Activated CD4-positive, alpha-beta T cell treated with anti-CD3 and anti-CD28 coated beads for 1 hour (primary cell): ENCODE data around the gene MAN1C1.

ENCODE experiments used
- DNase-seq: peaks from one replicate; pipeline ENCODE4 v3.0.0-alpha.2; 2020

Gene MAN1C1

GRCh38 chr1:25700144-25700523, 83.5 kb downstream of the MAN1C1 start:
- no peak for DNase-seq

- no peak for DNase-seq
Measured at GRCh38 chr1:25700626-25701025, 84.0 kb downstream of the MAN1C1 start.

GRCh38 chr1:25701030-25701785, 84.6 kb downstream of the MAN1C1 start:
- no peak for DNase-seq

DNA sequence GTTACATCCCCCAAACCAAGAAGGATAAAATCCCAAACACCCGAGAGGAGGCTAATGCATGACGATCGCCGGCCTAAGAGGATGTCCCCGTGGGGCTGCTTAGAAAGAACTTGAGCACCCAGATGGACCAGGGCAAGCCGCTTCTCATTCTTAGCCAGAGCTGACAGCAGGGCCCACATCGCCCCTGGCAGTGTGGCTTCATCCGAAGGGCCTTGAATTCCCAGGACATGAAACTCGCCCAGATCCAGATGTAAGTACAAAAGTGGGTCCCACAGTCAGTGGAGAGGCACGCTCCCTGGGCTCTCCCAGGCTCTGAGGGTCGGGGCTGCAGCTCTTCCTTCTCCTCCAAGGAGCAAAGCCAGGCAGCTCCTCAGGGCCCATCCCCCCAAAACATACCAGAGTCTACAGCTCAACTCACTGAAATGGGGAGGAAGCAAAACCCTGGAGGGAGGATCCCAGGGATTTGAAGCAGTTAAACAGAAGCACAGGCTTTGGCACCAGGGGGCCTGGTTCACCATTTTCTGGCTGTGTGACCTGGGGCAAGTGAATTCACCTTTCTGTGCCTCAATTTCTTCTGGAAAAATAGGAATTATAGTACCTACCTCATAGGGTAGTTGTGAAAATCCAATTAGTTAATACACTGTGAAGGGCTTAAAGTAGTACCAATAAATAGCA, 85.6 kb downstream of the MAN1C1 start:
- DNase-seq = no peak

DNA sequence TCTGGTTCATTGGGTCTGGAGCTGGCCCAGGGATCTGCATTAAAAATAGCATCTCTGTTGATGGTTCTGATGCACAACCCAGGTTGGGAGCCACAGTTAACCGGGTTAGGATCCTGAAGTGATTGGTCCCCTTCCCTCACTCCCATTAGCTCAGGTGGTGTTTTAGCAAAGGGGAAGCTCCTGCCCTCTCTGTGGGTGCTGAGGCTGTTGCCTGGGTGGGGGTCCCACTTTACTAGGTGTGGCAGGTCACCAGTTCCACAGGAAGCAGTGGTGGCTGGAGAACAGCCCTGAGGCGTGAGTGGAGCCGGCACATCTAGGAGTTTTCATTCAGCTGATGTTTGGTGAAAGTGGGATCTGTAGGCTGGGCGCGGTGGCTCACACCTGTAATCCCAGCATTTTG, 86.5 kb downstream of the MAN1C1 start:
- DNase-seq = no peak

DNA sequence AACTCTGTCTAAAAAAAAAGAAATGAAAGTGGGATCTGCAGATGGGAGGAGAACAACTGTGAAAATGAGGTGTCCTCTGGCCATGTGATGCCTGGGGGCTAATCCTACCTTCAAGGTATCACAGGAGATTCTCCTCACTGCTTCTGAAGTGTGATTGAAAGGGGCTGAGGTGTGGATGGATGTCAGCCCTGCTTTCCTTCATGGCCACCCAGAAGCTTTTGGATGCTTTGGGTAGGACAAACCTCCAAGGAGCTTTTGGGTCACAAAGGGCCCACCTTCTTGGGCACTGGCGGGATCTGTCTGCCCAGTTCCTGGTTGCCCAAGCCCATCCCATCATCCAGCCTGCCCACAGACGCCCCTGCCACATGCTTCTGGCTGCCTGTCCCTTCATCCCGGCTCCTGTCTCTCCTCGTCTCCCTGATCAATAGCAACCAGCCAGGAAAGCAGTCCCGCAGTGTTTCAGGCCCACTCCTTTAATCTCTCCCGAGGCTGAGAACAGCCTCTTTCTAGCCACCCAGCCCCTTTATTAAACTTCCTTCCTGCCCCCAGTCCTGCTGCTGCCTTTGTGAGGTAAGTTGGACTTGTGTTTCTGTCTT, 87.2 kb downstream of the MAN1C1 start:
- no peak for DNase-seq

DNA sequence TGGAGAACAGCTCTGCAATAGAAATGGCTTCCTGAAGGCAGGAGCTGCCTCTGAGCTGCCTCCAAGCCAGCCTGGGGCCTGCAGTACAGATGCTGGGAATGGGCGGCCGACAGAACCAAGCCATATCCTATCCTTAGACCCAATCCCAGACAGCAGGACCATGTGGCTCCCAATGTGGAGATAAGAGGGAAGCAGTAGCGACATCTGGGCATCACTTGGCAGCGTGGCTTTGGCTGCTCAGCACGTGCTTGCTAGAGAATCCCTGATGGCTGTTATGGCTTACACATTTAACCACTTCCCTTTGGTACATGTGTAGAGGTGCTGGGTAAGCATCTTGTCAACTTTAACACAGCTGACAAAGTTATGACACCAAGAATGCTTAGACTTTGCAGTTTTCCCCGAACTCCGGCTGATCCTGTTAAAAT, 87.7 kb downstream of the MAN1C1 start:
- DNase-seq = no peak

GRCh38 chr1:25705699-25706098, 89.1 kb downstream of the MAN1C1 start:
- no peak for DNase-seq

DNA sequence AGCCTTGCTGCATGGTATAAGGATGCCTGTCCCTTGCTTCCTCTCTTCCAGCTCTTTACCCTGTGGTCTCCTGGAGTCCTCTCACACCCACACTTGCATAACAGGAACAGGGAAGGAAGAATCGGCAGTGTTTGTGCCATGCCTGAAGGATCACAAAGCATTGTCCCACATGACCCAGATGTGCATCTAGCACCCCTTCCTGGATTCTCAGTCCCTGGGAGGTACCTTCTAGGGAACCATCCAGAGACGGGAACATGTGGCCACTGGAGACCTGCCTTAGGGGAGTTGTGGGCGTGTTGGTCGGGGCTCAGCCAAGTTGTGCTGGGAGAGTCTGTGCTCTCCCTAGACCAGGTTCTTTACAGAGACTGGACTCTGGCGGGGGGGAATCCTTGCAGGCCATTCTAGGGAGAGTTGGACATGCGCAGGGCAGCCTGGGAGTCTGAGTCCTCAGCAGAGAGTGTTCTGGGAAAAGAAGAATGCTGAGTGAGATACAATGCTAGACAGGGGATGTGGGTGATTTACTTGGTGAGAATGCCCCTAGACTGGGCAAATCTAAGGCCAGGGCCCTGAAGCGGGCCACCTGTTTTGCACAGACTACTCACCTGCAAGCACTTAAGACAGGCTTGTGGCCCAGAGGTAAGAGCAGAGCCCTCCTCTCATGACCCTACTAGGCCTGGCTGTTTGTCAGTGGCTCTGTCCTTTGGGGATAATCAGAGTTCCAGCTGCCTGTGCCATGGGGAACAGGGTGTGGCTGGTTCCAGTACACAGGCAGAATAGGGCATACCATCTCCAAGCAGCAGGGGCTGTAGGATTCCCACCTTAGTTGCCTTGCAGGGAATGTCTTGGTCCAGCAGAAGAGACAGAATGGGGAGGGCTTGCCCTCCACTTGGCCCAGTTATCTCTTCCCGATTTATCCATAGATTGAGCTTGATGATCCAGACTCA, 89.8 kb downstream of the MAN1C1 start:
- DNase-seq = no peak

- DNase-seq = no peak
Measured at GRCh38 chr1:25707280-25708016, 90.9 kb downstream of the MAN1C1 start.

- DNase-seq = no peak
Measured at GRCh38 chr1:25710583-25711347, 94.2 kb downstream of the MAN1C1 start.

DNA sequence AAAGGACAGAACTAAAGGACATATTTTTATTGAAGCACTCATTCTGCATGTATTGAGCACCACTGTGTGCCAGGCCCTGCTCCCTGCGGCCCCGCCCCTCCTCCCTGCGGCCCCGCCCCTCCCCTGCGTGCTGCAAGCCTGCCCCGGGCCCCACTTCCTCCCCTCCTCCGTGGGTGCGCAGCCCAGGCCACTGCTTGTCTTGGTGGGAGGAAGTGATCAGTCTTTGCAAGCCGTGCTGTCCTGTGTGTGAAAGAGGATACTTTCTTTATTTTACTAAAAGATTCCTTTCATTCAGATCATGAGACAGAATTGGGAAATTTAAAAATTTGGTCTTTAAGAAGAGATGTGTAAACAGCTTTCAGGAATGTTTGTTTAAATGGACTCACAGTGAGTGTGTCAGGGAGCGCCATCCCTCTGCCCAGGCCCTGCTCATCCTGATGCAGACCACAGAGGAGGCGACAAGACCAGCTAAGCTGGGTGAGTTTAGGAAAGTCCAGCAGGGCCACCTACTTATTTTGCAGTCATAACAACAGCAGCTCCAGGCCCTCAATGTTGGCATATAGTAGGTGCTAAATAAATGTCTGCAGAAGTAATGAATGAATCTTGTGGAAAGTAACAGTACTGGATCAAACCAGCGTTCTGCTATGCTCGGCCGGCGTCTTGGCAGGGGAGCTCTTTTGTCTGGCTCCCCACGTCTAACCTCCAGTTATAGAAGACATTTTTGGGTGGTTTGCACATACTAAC, 95.1 kb downstream of the MAN1C1 start:
- peak; percentile 34 for DNase-seq

DNA sequence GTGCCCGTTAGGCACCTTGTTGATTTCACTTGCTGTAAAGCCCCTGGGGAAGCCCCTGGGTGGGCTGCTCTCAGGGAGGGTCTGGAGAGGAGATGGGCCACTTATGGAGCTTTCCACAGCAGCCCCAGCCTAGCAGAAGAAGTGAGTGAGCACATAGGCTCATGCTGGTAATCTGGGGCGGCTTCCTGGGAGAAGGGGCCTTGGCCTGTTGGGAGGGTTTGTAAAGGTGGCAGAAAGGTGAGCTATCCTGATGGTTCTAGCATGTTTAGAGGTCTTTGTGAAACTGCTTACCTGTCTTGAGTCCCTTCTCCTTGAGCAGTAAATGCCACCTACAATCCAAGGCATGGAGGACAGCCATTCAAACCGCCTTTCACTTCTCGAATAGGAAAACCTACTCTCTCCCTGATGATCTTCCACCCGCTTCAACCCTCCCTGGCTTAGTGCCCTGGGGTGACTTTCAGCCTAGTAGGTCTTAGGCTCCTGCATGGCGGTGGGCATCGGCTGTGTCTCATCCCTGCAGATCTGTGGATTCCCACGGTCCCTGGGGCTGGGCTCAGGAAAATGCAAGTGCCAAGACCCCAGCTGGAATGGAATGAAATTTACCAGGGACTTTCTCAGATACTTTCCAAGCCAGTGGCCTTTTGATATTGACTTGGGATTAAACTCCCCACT, 95.8 kb downstream of the MAN1C1 start:
- no peak for DNase-seq

- no peak for DNase-seq
Measured at GRCh38 chr1:25713961-25714360, 97.4 kb downstream of the MAN1C1 start.

DNA sequence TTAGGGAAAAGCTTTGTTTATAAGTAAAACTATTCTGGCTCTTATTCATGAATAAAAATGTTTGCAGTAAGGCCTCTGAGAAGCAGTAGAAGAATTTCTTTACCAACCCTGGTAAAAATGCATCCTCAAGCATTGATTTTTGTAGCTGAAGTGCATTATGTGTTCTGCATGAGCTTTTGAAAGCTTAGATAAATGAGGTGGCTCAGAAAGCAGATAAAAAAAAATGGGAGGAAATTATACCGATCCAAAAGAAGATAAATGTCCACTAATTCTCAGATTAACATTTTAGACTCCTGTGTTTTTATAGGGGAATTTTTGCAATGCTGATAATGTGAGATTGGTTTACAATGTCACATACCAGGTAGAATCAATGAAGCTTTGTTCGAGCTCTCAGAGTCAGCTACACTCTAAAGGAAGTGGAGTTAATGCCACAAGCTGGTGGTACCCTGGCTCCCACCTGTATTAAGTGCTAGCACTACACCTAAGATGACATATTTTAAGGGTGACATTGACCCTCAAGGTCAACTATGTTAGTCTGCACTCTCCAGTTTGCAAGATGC, 97.9 kb downstream of the MAN1C1 start:
- DNase-seq = no peak

DNA sequence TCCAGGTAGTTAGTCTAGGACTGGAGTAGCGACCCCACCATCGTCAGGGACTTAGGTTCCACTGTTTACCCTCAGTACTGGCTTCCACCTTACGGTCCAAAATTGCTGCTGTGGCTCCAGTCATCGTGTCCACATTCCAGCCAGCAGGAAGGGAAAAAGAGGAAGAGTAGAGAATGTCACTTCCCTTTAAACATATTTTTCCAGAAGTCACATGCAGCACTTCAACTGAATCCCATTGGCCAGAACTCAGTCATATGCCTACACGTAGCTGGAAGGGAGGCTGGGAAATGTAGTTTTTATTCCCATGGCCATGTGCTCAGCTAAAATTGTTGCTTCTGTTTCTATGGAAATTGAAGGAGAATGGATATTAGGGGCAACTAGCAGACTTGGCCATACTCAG, 99.3 kb downstream of the MAN1C1 start:
- DNase-seq = no peak

- no peak for DNase-seq
Measured at GRCh38 chr1:25716320-25716719, 99.7 kb downstream of the MAN1C1 start.

DNA sequence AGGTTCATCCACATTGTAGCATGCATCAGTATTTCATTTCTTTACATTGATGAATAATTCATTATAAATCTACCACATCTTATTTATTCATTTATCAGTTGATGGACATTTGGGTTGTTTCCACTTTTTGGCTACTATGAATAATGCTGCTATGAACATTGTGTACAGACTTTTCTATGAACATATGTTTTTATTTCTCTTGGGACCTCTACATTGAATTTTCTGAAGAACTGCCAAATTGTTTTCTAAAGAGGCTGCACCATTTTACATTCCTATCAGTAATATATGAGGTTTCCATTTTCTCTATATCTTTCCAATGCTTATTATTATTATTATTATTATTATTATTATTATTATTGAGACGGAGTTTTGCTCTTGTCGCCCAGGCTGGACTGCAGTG, 102.1 kb downstream of the MAN1C1 start:
- DNase-seq = no peak

DNA sequence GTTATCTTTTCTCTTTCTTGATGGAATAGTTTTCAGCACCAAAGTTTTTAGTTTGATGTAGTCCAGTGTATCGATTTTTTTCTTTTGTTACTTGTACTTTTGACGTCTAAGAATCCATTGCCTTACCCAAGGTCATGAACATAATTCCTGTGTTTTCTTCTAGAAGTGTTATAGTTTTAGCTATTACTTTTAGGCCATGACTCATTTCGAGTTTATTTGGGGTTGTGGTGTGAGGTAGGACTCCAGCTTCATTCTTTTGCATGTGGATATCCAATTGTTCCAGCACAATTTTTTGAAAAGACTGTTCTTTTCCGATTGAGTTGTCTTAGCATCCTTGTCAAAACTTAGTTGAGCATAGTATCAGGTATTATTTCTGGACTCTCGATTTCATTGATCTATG, 104.0 kb downstream of the MAN1C1 start:
- no peak for DNase-seq
